OCI-LY1 (cell line): ENCODE data around the gene FEZ2.
A peak's percentile ranks its signal among the peaks of the same experiment; 100 is the strongest.

Source experiments
- H2AFZ ChIP-seq: fragments of 200-600 bp; sonication (generic), shearing (Covaris generic); 2 replicates; pipeline ENCODE4 v1.6.0; 2014; ENCODE audit warnings: antibody characterized with exemption, mild to moderate bottlenecking, low read length
- H3F3A ChIP-seq: fragments of 200-600 bp; sonication (generic), shearing (Covaris generic); 2 replicates; pipeline ENCODE4 v1.6.0; 2014; ENCODE audit warnings: mild to moderate bottlenecking, antibody characterized with exemption, low read length, moderate library complexity; ENCODE audit not compliant: insufficient read depth
- H3K27ac ChIP-seq: fragments of 200-600 bp; sonication (generic); 2 replicates; pipeline ENCODE4 v1.5.1; 2014; ENCODE audit warnings: low read length, mixed run types, mild to moderate bottlenecking, low read depth; ENCODE audit not compliant: poor library complexity, severe bottlenecking
- H3K27me3 ChIP-seq: fragments of 200-600 bp; sonication (generic); 2 replicates; pipeline ENCODE4 v1.6.0; 2014; ENCODE audit warnings: antibody characterized with exemption, mild to moderate bottlenecking, low read length, moderate library complexity; ENCODE audit not compliant: insufficient read depth
- H3K36me3 ChIP-seq: fragments of 200-600 bp; sonication (generic); 2 replicates; pipeline ENCODE4 v1.6.1; 2014; ENCODE audit warnings: mild to moderate bottlenecking, antibody characterized with exemption, low read length, moderate library complexity, mixed read lengths; ENCODE audit not compliant: insufficient read depth
- H3K4me1 ChIP-seq: fragments of 200-600 bp; sonication (generic); 2 replicates; pipeline ENCODE4 v1.5.1; 2014; ENCODE audit warnings: mild to moderate bottlenecking, low read length, moderate library complexity; ENCODE audit not compliant: insufficient read depth, severe bottlenecking
- H3K4me2 ChIP-seq: fragments of 200-600 bp; sonication (generic), shearing (Covaris generic); 2 replicates; pipeline ENCODE4 v1.6.1; 2014; ENCODE audit warnings: low read length
- H3K4me3 ChIP-seq: fragments of 200-600 bp; sonication (generic); 2 replicates; pipeline ENCODE4 v1.5.1; 2014; ENCODE audit warnings: low read length, low read depth, mild to moderate bottlenecking, mixed read lengths; ENCODE audit not compliant: poor library complexity, severe bottlenecking
- H3K79me2 ChIP-seq: fragments of 200-600 bp; shearing (Covaris generic); 2 replicates; pipeline ENCODE4 v1.6.1; 2016; ENCODE audit warnings: mixed run types, low read length, mixed read lengths; ENCODE audit not compliant: insufficient read depth
- H3K9ac ChIP-seq: fragments of 200-600 bp; sonication (generic), shearing (Covaris generic); 2 replicates; pipeline ENCODE4 v1.6.1; 2014; ENCODE audit warnings: mild to moderate bottlenecking, low read length, mixed read lengths
- H3K9me2 ChIP-seq: fragments of 200-600 bp; sonication (generic), shearing (Covaris generic); 2 replicates; pipeline ENCODE4 v1.6.1; 2014; ENCODE audit warnings: low read depth, mild to moderate bottlenecking, low read length, mixed read lengths
- H3K9me3 ChIP-seq: fragments of 200-600 bp; shearing (Covaris generic); 2 replicates; pipeline ENCODE4 v1.6.1; 2014; ENCODE audit warnings: low read length, mixed read lengths
- H4K20me1 ChIP-seq: fragments of 200-600 bp; sonication (generic), shearing (Covaris generic); 2 replicates; pipeline ENCODE4 v1.6.0; 2016; ENCODE audit warnings: mild to moderate bottlenecking, low read length; ENCODE audit not compliant: insufficient read depth
- CTCF ChIP-seq: fragments of 200-600 bp; sonication (generic), shearing (Covaris generic); IDR thresholded peaks from 2 replicates; pipeline ENCODE4 v1.5.1; 2017; ENCODE audit warnings: mild to moderate bottlenecking, antibody characterized with exemption, low read length, moderate library complexity, mixed read lengths
- EZH2 ChIP-seq: fragments of 200-600 bp; sonication (generic), shearing (Covaris generic); IDR thresholded peaks from 2 replicates; pipeline ENCODE4 v1.8.0; 2017; ENCODE audit warnings: borderline replicate concordance, mixed run types, mild to moderate bottlenecking, antibody characterized with exemption, low read length, moderate library complexity, mixed read lengths

The FEZ2 gene, protein sequence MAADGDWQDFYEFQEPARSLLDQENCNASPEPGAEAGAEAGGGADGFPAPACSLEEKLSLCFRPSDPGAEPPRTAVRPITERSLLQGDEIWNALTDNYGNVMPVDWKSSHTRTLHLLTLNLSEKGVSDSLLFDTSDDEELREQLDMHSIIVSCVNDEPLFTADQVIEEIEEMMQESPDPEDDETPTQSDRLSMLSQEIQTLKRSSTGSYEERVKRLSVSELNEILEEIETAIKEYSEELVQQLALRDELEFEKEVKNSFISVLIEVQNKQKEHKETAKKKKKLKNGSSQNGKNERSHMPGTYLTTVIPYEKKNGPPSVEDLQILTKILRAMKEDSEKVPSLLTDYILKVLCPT

DNA sequence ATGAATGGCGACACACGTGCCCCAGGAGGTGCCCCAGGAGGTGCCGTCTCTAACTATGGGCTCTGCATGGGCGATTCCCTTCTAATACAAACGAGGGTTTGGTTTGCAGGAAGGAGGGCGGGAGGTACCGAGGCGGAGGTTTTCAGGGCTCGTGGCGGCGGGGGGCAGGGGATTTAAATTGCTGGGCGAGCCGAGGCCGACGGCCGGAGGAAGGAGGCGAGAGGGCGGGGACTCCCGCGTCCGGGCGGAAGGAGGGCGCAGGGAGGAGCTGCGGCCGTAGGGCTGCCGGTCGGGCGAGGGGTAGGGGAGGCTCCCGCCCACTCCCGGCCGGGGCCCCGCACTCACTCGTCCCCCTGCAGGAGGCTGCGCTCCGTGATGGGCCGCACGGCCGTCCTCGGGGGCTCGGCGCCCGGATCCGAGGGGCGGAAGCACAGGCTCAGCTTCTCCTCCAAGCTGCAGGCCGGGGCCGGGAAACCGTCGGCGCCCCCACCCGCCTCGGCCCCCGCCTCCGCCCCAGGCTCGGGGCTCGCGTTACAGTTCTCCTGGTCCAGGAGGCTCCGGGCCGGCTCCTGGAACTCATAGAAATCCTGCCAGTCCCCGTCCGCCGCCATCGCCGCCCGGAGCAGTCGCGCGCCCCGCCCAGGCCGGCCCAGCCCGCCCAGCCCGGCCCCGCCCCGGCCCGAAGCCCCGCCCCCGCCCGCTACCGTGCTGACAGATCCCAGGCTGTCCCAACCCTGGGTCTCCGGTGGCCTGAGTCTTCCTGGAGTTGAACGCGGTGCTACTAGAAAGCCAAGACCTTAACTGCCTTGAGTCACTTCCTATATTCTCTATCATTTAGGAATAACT lies at the start of gene FEZ2:
FEZ2 (minus strand) TSS at position 637 of the 846 bp plus-strand sequence; CDS start at position 611, 26 bp downstream.
- Histone ChIP-seq H2AFZ (peak within 1 kb of the TSS; percentile 36; the same call in 1 of the 2 replicates), H3K9ac (peak within 1 kb of the TSS; percentile 61), H3K79me2 (no peaks in the 10 kb centered on the region; the same call in 1 of the 2 replicates), H3F3A (no peaks in the 10 kb centered on the region), H3K27ac (no peak within 1 kb of the TSS), H3K4me1 (peaks cover 14% of the 10 kb centered on the region), H3K4me2 (peak within 1 kb of the TSS; percentile 68), H3K36me3 (peaks cover 12% of the 10 kb centered on the region; the same call in 1 of the 2 replicates), H3K27me3 (no peaks in the 10 kb centered on the region), H3K4me3 (peak within 1 kb of the TSS; percentile 68), H4K20me1 (no peaks in the 10 kb centered on the region), H3K9me3 (no peaks in the 10 kb centered on the region), H3K9me2 (no peaks in the 10 kb centered on the region)
- TF ChIP-seq CTCF (no peak), EZH2 (no peak)

GRCh38 chr2:36634981-36635597 lies 37.1 kb upstream of the FEZ2 start:
- Histone ChIP-seq H3K27me3 (no peaks in the 10 kb centered on the region), H2AFZ (no peak overlapping the region), H3K4me1 (no peaks in the 10 kb centered on the region)

More at GRCh38 chr2:36634981-36635597, 37.1 kb upstream of the FEZ2 start:
- no peaks in the 10 kb centered on the region for H3F3A ChIP-seq
- H3K4me3 ChIP-seq = no peak overlapping the region
- H4K20me1 ChIP-seq = no peaks in the 10 kb centered on the region
- H3K27ac ChIP-seq = no peak overlapping the region
- H3K9me3 ChIP-seq = no peaks in the 10 kb centered on the region
- TF ChIP-seq EZH2 (no peak), CTCF (no peak)
- H3K9me2 ChIP-seq = no peaks in the 10 kb centered on the region
- no peaks in the 10 kb centered on the region for H3K36me3 ChIP-seq
- no peaks in the 10 kb centered on the region for H3K79me2 ChIP-seq
- no peak overlapping the region for H3K4me2 ChIP-seq
- no peak overlapping the region for H3K9ac ChIP-seq
